SK-N-SH (cell line): ENCODE results near the gene ETV3. TPM values are rescaled to one million over a fixed set of nuclear protein-coding genes. Genes with fewer than 3 reads are reported as not detected.

ENCODE experiments used
- CTCF ChIA-PET: fragments of 300-600, 350-600 bp; formaldehyde crosslinking; extraction: SDS; loops from one replicate; lab custom pipeline; 2021; lab: Yijun Ruan, JAX
- POLR2A ChIA-PET: fragments of 350-600 bp; sonication (Branson Sonifier 250); formaldehyde crosslinking; extraction: SDS; loops from one replicate; lab custom pipeline; 2020; ENCODE audit warnings: antibody characterized with exemption, inconsistent platforms; lab: Yijun Ruan, JAX
- DNase-seq: peaks from one replicate; pipeline ENCODE4 v3.0.0; 2012
- H2AFZ ChIP-seq: fragments of 200-600 bp; sonication (generic); 2 replicates; pipeline ENCODE4 v1.8.1; 2016; ENCODE audit warnings: antibody characterized with exemption, mild to moderate bottlenecking, low read depth
- H3F3A ChIP-seq: fragments of 200-600 bp; sonication (generic); replicated peaks from 2 replicates; pipeline ENCODE3; 2016; ENCODE audit warnings: antibody characterized with exemption, mild to moderate bottlenecking; ENCODE audit not compliant: insufficient read depth
- H3K27ac ChIP-seq, 2 experiments: fragments of 200-500 bp in 1 of 2; fragments of 200-600 bp in 1 of 2; sonication (Bioruptor generic) in 1 of 2; sonication (generic), shearing (Covaris generic) in 1 of 2; 2 replicates each; pipeline versions ENCODE4 v1.5.1 to v1.6.1; 2014 to 2016; ENCODE audit warnings: low read depth in 2 of 2, inconsistent platforms in 1 of 2, low read length in 1 of 2, mild to moderate bottlenecking in 1 of 2, mixed read lengths in 1 of 2
- H3K27me3 ChIP-seq: fragments of 200-600 bp; sonication (generic), shearing (Covaris generic); 2 replicates; pipeline ENCODE4 v1.6.1; 2016; ENCODE audit warnings: mixed run types; ENCODE audit not compliant: insufficient read depth
- H3K36me3 ChIP-seq, 2 experiments: fragments of 200-500 bp in 1 of 2; fragments of 200-600 bp in 1 of 2; sonication (Bioruptor generic) in 1 of 2; sonication (generic) in 1 of 2; replicated peaks in 1 of 2; 2 replicates each; pipeline versions ENCODE3 to v1.5.1; 2014 to 2016; ENCODE audit warnings: low read length in 1 of 2, mild to moderate bottlenecking in 1 of 2; ENCODE audit not compliant: insufficient read depth in 2 of 2, control insufficient read depth in 1 of 2
- H3K4me1 ChIP-seq, 2 experiments: fragments of 200-500 bp in 1 of 2; fragments of 200-600 bp in 1 of 2; sonication (Bioruptor generic) in 1 of 2; sonication (generic), shearing (Covaris generic) in 1 of 2; 2 replicates each; pipeline versions ENCODE4 v1.5.1 to v1.6.1; 2014 to 2016; ENCODE audit warnings: low read depth in 1 of 2, low read length in 1 of 2, mixed run types in 1 of 2; ENCODE audit not compliant: insufficient read depth in 2 of 2, control insufficient read depth in 1 of 2
- H3K4me2 ChIP-seq: fragments of 200-600 bp; sonication (generic), shearing (Covaris generic); 2 replicates; pipeline ENCODE4 v1.6.1; 2017; ENCODE audit warnings: mixed run types
- H3K4me3 ChIP-seq, 2 experiments: fragments of 200-500 bp in 1 of 2; fragments of 200-600 bp in 1 of 2; sonication (Bioruptor generic) in 1 of 2; sonication (generic), shearing (Covaris generic) in 1 of 2; 2 replicates each; pipeline versions ENCODE4 v1.5.1 to v1.8.1; 2014 to 2016; ENCODE audit warnings: low read depth in 2 of 2, inconsistent platforms in 1 of 2, low read length in 1 of 2, mild to moderate bottlenecking in 1 of 2, mixed read lengths in 1 of 2, moderate library complexity in 1 of 2
- H3K79me2 ChIP-seq: fragments of 200-600 bp; sonication (generic); 2 replicates; pipeline ENCODE4 v1.8.1; 2017; ENCODE audit warnings: mild to moderate bottlenecking; ENCODE audit not compliant: insufficient read depth
- H3K9ac ChIP-seq: fragments of 200-600 bp; sonication (generic); 2 replicates; pipeline ENCODE4 v1.6.1; 2017; ENCODE audit warnings: mixed run types
- H3K9me2 ChIP-seq: fragments of 200-600 bp; sonication (generic); 2 replicates; pipeline ENCODE4 v1.6.1; 2017; ENCODE audit warnings: mixed run types
- H3K9me3 ChIP-seq: fragments of 200-600 bp; sonication (generic); 2 replicates; pipeline ENCODE4 v1.6.1; 2017; ENCODE audit warnings: mixed run types, mild to moderate bottlenecking, moderate library complexity
- H4K20me1 ChIP-seq: fragments of 200-600 bp; sonication (generic); 2 replicates; pipeline ENCODE4 v1.6.1; 2017; ENCODE audit warnings: mild to moderate bottlenecking, mixed run types; ENCODE audit not compliant: insufficient read depth
- CTCF ChIP-seq: fragments of 200-600 bp; sonication (generic); IDR thresholded peaks from 2 replicates; pipeline ENCODE4 v1.6.1; 2017; ENCODE audit warnings: antibody characterized with exemption, mild to moderate bottlenecking, moderate library complexity
- ELF1 ChIP-seq: IDR thresholded peaks from 2 replicates; pipeline ENCODE4 v1.4.0; 2012
- EP300 ChIP-seq, 2 experiments: IDR thresholded peaks; 2 replicates each; pipeline versions ENCODE4 v1.4.0 to v1.6.1; 2012; ENCODE audit warnings: borderline replicate concordance in 1 of 2, low read depth in 1 of 2, low read length in 1 of 2
- FOSL2 ChIP-seq: IDR thresholded peaks from 2 replicates; pipeline ENCODE4 v1.4.0; 2012; ENCODE audit warnings: low read depth, mild to moderate bottlenecking, moderate library complexity, borderline replicate concordance
- GABPA ChIP-seq: IDR thresholded peaks from 2 replicates; pipeline ENCODE4 v1.4.0; 2012; ENCODE audit warnings: low read depth, mild to moderate bottlenecking
- GATA2 ChIP-seq: sonication (generic); formaldehyde crosslinking; IDR thresholded peaks from 2 replicates; pipeline ENCODE4 v1.5.0; 2020; ENCODE audit warnings: mild to moderate bottlenecking, missing genetic modification reagents
- JUND ChIP-seq: IDR thresholded peaks from 2 replicates; pipeline ENCODE4 v1.4.0; 2012
- MXI1 ChIP-seq: IDR thresholded peaks from 2 replicates; pipeline ENCODE4 v1.6.1; 2012; ENCODE audit warnings: mild to moderate bottlenecking, low read depth, low read length, improper control_type of control experiment
- NFIC ChIP-seq: IDR thresholded peaks from 2 replicates; pipeline ENCODE4 v1.4.0; 2012; ENCODE audit warnings: borderline replicate concordance
- NRF1 ChIP-seq: IDR thresholded peaks from 2 replicates; pipeline ENCODE4 v1.6.1; 2012; ENCODE audit warnings: low read depth, mild to moderate bottlenecking, low read length
- RCOR1 ChIP-seq: fragments of 150-350 bp; IDR thresholded peaks from 2 replicates; pipeline ENCODE4 v1.6.1; 2017; ENCODE audit warnings: antibody characterized with exemption, low read length
- REST ChIP-seq: IDR thresholded peaks from 2 replicates; pipeline ENCODE4 v1.6.1; 2012; ENCODE audit warnings: mild to moderate bottlenecking, low read depth, low read length, moderate library complexity
- RXRA ChIP-seq: IDR thresholded peaks from 2 replicates; pipeline ENCODE4 v1.4.0; 2012; ENCODE audit warnings: low read depth, mild to moderate bottlenecking, borderline replicate concordance
- SMC3 ChIP-seq: IDR thresholded peaks from 2 replicates; pipeline ENCODE4 v1.6.1; 2012; ENCODE audit warnings: low read depth, low read length, improper control_type of control experiment
- TAF1 ChIP-seq: IDR thresholded peaks from 2 replicates; pipeline ENCODE4 v1.6.1; 2012; ENCODE audit warnings: low read depth, mild to moderate bottlenecking, low read length, moderate library complexity, borderline replicate concordance
- TCF12 ChIP-seq: IDR thresholded peaks from 2 replicates; pipeline ENCODE4 v1.4.0; 2012
- TEAD4 ChIP-seq: IDR thresholded peaks from 2 replicates; pipeline ENCODE4 v1.4.0; 2012; ENCODE audit warnings: mild to moderate bottlenecking, borderline replicate concordance; ENCODE audit not compliant: insufficient read depth
- USF2 ChIP-seq: fragments of 150-350 bp; IDR thresholded peaks from 2 replicates; pipeline ENCODE4 v1.6.1; 2017; ENCODE audit warnings: antibody characterized with exemption, low read length, low read depth, borderline replicate concordance
- WGBS: methylation state at CpG from one replicate; pipeline ENCODE4 v1.1.6; 2017; ENCODE audit warnings: low lambda C conversion rate; 5-methylcytosine and 5-hydroxymethylcytosine counted together
- polyA plus RNA-seq, 3 experiments: library from polyadenylated mRNA; depleted of rRNA; stranded (reverse); fragments of >200 nt; gene quantifications; 2 replicates each; pipeline ENCODE4 v1.2.3, GENCODE V29; 2012

The ETV3 gene
- polyA plus RNA-seq, 1 of the 3 experiments (the other 2 are of a cell fraction), result 5.4 TPM

- no peaks in the 10 kb centered on the region for H3K4me1 ChIP-seq
- POLR2A ChIA-PET, result no interaction called here
- WGBS, result 21% methylated on average over 3 of the region's 3 CpGs
- H2AFZ ChIP-seq, result no peak overlapping the region
- H3K36me3 ChIP-seq, result no peaks in the 10 kb centered on the region
- no peak overlapping the region for H3K4me3 ChIP-seq
- CTCF ChIA-PET, result interaction anchor here (0.9 to 1.6 kb wide), 3 partner anchors 15 to 316 kb away, joined by 3 to 4 read pairs (median 3); no protein-coding TSS in a partner anchor
- TF ChIP-seq JUND (no peak), EP300 (IDR thresholded peaks at IDR 0.05; ENCODE audit: borderline replicate concordance in 1 of 2, low read depth in 1 of 2, low read length in 1 of 2) (no peak), NRF1 (no peak), RCOR1 (no peak), NFIC (no peak), RXRA (no peak), ELF1 (no peak), FOSL2 (no peak), TEAD4 (no peak), TAF1 (no peak), REST (no peak), GATA2 (CRISPR knock-in tag) (no peak), TCF12 (no peak), USF2 (no peak), CTCF (no peak), MXI1 (no peak), GABPA (no peak), SMC3 (no peak)
- no peak for DNase-seq
- H3K9ac ChIP-seq, result no peak overlapping the region
- no peaks in the 10 kb centered on the region for H4K20me1 ChIP-seq
- no peaks in the 10 kb centered on the region for H3K9me2 ChIP-seq
- H3K79me2 ChIP-seq, result no peaks in the 10 kb centered on the region
- H3K9me3 ChIP-seq, result no peaks in the 10 kb centered on the region
- no peak overlapping the region for H3K27ac ChIP-seq
- peaks cover 60% of the 10 kb centered on the region; the same call in 1 of the 2 replicates for H3K27me3 ChIP-seq
- H3K4me2 ChIP-seq, result no peak overlapping the region
- no peaks in the 10 kb centered on the region for H3F3A ChIP-seq
Measured at GRCh38 chr1:157178490-157178889, 40.3 kb upstream of the ETV3 start.
